GM23338 (cell line): Measurements from ENCODE around the gene ZC2HC1B. TPM values are rescaled to one million over a fixed set of nuclear protein-coding genes. Genes with fewer than 3 reads are reported as not detected.

ENCODE experiments used
- ATAC-seq: fragments of 200-7000 bp; cut with Tn5 transposase; 3 replicates; pipeline ENCODE4 v1.9.1; 2020
- DNase-seq: peaks from one replicate; pipeline ENCODE4 v3.0.0-alpha.2; 2015; ENCODE audit warnings: low spot score
- H2AFZ ChIP-seq: fragments of 200-600 bp; sonication (generic); 2 replicates; pipeline ENCODE4 v1.8.0; 2016; ENCODE audit warnings: antibody characterized with exemption, mild to moderate bottlenecking, moderate library complexity
- H3F3A ChIP-seq: fragments of 200-600 bp; sonication (generic); replicated peaks from 2 replicates; pipeline ENCODE4 v1.8.0; 2017; ENCODE audit warnings: antibody characterized with exemption, mixed run types, low read depth
- H3K27ac ChIP-seq: fragments of 200-600 bp; sonication (generic); 2 replicates; pipeline ENCODE4 v1.6.1; 2016; ENCODE audit warnings: low read depth
- H3K27me3 ChIP-seq: fragments of 200-600 bp; sonication (generic); 2 replicates; pipeline ENCODE4 v1.8.0; 2016; ENCODE audit warnings: mild to moderate bottlenecking, mixed run types, moderate library complexity; ENCODE audit not compliant: insufficient read depth
- H3K36me3 ChIP-seq: fragments of 200-600 bp; sonication (generic); 2 replicates; pipeline ENCODE4 v1.8.0; 2016; ENCODE audit warnings: mild to moderate bottlenecking; ENCODE audit not compliant: insufficient read depth
- H3K4me1 ChIP-seq: fragments of 200-600 bp; sonication (generic); 2 replicates; pipeline ENCODE4 v1.8.0; 2016; ENCODE audit warnings: mild to moderate bottlenecking, moderate library complexity; ENCODE audit not compliant: insufficient read depth
- H3K4me2 ChIP-seq: fragments of 200-600 bp; sonication (generic); 2 replicates; pipeline ENCODE4 v1.7.1; 2017; ENCODE audit warnings: mixed run types
- H3K4me3 ChIP-seq: fragments of 200-600 bp; sonication (generic); 2 replicates; pipeline ENCODE4 v1.6.1; 2016; ENCODE audit warnings: mixed run types
- H3K79me2 ChIP-seq: fragments of 200-600 bp; sonication (generic); replicated peaks from 2 replicates; pipeline ENCODE4 v1.8.0; 2017; ENCODE audit warnings: mild to moderate bottlenecking; ENCODE audit not compliant: insufficient read depth
- H3K9me2 ChIP-seq: fragments of 200-600 bp; sonication (generic); 2 replicates; pipeline ENCODE4 v1.8.0; 2017; ENCODE audit not compliant: insufficient read depth
- H4K20me1 ChIP-seq: fragments of 200-600 bp; sonication (generic); replicated peaks from 2 replicates; pipeline ENCODE4 v1.8.0; 2017; ENCODE audit warnings: mild to moderate bottlenecking; ENCODE audit not compliant: insufficient read depth
- H3K27ac Mint-ChIP-seq: 2 replicates; pipeline ENCODE4 v1.8.0; 2020; ENCODE audit warnings: inconsistent platforms, mild to moderate bottlenecking, moderate library complexity, mixed read lengths
- H3K27me3 Mint-ChIP-seq: 3 replicates; pipeline ENCODE4 v1.8.0; 2022; ENCODE audit warnings: low read depth, mild to moderate bottlenecking, moderate library complexity, mixed read lengths, inconsistent platforms; ENCODE audit not compliant: insufficient read depth, poor library complexity
- H3K36me3 Mint-ChIP-seq: 3 replicates; pipeline ENCODE4 v1.8.0; 2021; ENCODE audit warnings: low read depth, mild to moderate bottlenecking, inconsistent platforms, moderate library complexity, mixed read lengths
- H3K4me1 Mint-ChIP-seq: 3 replicates; pipeline ENCODE4 v1.8.0; 2020; ENCODE audit warnings: mild to moderate bottlenecking, inconsistent platforms, mixed read lengths
- H3K4me3 Mint-ChIP-seq: 3 replicates; pipeline ENCODE4 v1.8.0; 2021; ENCODE audit warnings: moderate library complexity, mild to moderate bottlenecking, inconsistent platforms, mixed read lengths
- H3K9me3 Mint-ChIP-seq: 3 replicates; pipeline ENCODE4 v1.8.0; 2020; ENCODE audit warnings: moderate library complexity, mild to moderate bottlenecking, inconsistent platforms, mixed read lengths
- CREB1 ChIP-seq: fragments of 250-450 bp; sonication (Bioruptor Pico); IDR thresholded peaks from 2 replicates; pipeline ENCODE4 v1.5.0; 2020; ENCODE audit warnings: low read depth, mild to moderate bottlenecking, moderate library complexity
- ETS1 ChIP-seq: IDR thresholded peaks from 2 replicates; pipeline ENCODE4 v1.6.1; 2016; ENCODE audit warnings: antibody characterized with exemption
- EZH2phosphoT487 ChIP-seq: fragments of 200-600 bp; sonication (generic); IDR thresholded peaks from one replicate; pipeline ENCODE4 v1.8.1; 2018; ENCODE audit warnings: antibody characterized with exemption; ENCODE audit not compliant: unreplicated experiment
- NANOG ChIP-seq: IDR thresholded peaks from 2 replicates; pipeline ENCODE4 v1.6.1; 2016; ENCODE audit warnings: antibody characterized with exemption, borderline replicate concordance
- POLR2AphosphoS5 ChIP-seq: IDR thresholded peaks from 2 replicates; pipeline ENCODE4 v1.6.1; 2016; ENCODE audit warnings: antibody characterized with exemption, low read depth
- ZNF114 ChIP-seq: fragments of 250-450 bp; sonication (Bioruptor Pico); IDR thresholded peaks from 2 replicates; pipeline ENCODE4 v1.5.0; 2020; ENCODE audit warnings: mild to moderate bottlenecking, moderate library complexity
- ZNF331 ChIP-seq: fragments of 250-450 bp; sonication (Bioruptor Pico); IDR thresholded peaks from 2 replicates; pipeline ENCODE4 v1.5.0; 2020; ENCODE audit warnings: low read depth, mild to moderate bottlenecking, moderate library complexity
- polyA plus RNA-seq: library from polyadenylated mRNA; unstranded; fragments of >200 nt; fragmentation: Nextera tagmentation; extraction: Ambion mirVana; gene quantifications from 2 replicates; pipeline ENCODE4 v1.2.1, GENCODE V29; 2016
- total RNA-seq: library from RNA; depleted of rRNA; stranded (reverse); fragments of >200 nt; shearing (Covaris generic); gene quantifications from 2 replicates; pipeline ENCODE4 v1.2.3, GENCODE V29; 2014
- TF ChIP-seq, protein P1 (sequence below): fragments of 250-450 bp; sonication (Bioruptor Pico); IDR thresholded peaks from 2 replicates; pipeline ENCODE4 v1.5.0; 2020; ENCODE audit warnings: mild to moderate bottlenecking, moderate library complexity

ZC2HC1B gene
- total and polyA plus RNA-seq, 2 experiments from 2014 or later, result not detected

DNA sequence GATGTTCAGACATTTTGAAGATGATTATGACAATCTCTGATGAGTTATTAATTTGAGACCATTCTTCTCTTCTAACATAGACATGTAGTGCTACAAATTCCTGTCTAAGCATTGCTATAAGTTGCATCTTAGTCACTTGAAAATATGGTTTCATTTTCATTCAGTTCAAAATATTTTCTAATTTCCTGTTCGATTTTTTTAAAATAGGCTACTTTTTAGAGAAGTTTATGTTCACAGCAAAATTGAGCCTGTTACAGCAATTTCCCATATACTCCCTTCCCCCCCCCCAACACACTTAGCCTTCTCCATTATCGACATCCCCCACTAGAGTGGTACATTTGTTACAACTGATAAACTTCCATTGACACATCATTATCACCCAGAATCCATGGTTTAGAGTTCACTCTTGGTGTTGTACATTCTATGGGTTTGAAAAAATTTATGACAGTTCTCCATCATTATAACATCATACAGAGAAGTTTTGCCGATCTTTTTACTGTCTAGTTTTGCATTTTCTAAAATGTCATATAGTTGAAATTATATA is 112.6 kb downstream of the ZC2HC1B start (continued):
- TF ChIP-seq, protein P1, sequence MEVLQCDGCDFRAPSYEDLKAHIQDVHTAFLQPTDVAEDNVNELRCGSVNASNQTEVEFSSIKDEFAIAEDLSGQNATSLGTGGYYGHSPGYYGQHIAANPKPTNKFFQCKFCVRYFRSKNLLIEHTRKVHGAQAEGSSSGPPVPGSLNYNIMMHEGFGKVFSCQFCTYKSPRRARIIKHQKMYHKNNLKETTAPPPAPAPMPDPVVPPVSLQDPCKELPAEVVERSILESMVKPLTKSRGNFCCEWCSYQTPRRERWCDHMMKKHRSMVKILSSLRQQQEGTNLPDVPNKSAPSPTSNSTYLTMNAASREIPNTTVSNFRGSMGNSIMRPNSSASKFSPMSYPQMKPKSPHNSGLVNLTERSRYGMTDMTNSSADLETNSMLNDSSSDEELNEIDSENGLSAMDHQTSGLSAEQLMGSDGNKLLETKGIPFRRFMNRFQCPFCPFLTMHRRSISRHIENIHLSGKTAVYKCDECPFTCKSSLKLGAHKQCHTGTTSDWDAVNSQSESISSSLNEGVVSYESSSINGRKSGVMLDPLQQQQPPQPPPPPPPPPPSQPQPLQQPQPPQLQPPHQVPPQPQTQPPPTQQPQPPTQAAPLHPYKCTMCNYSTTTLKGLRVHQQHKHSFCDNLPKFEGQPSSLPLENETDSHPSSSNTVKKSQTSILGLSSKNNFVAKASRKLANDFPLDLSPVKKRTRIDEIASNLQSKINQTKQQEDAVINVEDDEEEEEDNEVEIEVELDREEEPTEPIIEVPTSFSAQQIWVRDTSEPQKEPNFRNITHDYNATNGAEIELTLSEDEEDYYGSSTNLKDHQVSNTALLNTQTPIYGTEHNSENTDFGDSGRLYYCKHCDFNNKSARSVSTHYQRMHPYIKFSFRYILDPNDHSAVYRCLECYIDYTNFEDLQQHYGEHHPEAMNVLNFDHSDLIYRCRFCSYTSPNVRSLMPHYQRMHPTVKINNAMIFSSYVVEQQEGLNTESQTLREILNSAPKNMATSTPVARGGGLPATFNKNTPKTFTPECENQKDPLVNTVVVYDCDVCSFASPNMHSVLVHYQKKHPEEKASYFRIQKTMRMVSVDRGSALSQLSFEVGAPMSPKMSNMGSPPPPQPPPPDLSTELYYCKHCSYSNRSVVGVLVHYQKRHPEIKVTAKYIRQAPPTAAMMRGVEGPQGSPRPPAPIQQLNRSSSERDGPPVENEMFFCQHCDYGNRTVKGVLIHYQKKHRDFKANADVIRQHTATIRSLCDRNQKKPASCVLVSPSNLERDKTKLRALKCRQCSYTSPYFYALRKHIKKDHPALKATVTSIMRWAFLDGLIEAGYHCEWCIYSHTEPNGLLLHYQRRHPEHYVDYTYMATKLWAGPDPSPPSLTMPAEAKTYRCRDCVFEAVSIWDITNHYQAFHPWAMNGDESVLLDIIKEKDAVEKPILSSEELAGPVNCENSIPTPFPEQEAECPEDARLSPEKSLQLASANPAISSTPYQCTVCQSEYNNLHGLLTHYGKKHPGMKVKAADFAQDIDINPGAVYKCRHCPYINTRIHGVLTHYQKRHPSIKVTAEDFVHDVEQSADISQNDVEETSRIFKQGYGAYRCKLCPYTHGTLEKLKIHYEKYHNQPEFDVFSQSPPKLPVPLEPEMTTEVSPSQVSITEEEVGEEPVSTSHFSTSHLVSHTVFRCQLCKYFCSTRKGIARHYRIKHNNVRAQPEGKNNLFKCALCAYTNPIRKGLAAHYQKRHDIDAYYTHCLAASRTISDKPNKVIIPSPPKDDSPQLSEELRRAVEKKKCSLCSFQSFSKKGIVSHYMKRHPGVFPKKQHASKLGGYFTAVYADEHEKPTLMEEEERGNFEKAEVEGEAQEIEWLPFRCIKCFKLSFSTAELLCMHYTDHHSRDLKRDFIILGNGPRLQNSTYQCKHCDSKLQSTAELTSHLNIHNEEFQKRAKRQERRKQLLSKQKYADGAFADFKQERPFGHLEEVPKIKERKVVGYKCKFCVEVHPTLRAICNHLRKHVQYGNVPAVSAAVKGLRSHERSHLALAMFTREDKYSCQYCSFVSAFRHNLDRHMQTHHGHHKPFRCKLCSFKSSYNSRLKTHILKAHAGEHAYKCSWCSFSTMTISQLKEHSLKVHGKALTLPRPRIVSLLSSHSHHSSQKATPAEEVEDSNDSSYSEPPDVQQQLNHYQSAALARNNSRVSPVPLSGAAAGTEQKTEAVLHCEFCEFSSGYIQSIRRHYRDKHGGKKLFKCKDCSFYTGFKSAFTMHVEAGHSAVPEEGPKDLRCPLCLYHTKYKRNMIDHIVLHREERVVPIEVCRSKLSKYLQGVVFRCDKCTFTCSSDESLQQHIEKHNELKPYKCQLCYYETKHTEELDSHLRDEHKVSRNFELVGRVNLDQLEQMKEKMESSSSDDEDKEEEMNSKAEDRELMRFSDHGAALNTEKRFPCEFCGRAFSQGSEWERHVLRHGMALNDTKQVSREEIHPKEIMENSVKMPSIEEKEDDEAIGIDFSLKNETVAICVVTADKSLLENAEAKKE (CRISPR knock-in tag), result no peak
- TF ChIP-seq NANOG, result no peak
- no peak for TF ChIP-seq ETS1
- no peak for TF ChIP-seq EZH2phosphoT487
- TF ChIP-seq CREB1 (CRISPR knock-in tag), result no peak
- no peak for TF ChIP-seq ZNF331
- no peak for TF ChIP-seq ZNF114 (CRISPR knock-in tag)

GRCh38 chr6:143980921-143981320 is 116.6 kb downstream of the ZC2HC1B start:
- Mint-ChIP-seq H3K27ac (no peak overlapping the region), H3K9me3 (no peaks in the 10 kb centered on the region; the same call in 2 of the 3 replicates), H3K27me3 (peaks cover 12% of the 10 kb centered on the region), H3K4me3 (no peak overlapping the region), H3K36me3 (no peaks in the 10 kb centered on the region), H3K4me1 (peaks cover 2% of the 10 kb centered on the region; the same call in 1 of the 3 replicates)
- no peaks in the 10 kb centered on the region for H3K9me2 ChIP-seq
- no peak overlapping the region for H3K4me2 ChIP-seq
- no peak overlapping the region for H3K27ac ChIP-seq
- H3K27me3 ChIP-seq, result peaks cover 97% of the 10 kb centered on the region
- no peaks in the 10 kb centered on the region for H3K79me2 ChIP-seq
- peaks cover 8% of the 10 kb centered on the region for H3K4me1 ChIP-seq
- no peak for ATAC-seq
- H2AFZ ChIP-seq, result no peak overlapping the region
- 0 out of 2 replicates have a peak, but pooled peaks cover 3% of the 10 kb centered on the region for H4K20me1 ChIP-seq
- no peak for DNase-seq
- H3F3A ChIP-seq, result no peaks in the 10 kb centered on the region
- H3K4me3 ChIP-seq, result no peak overlapping the region
- TF ChIP-seq ZNF114 (CRISPR knock-in tag) (no peak), EZH2phosphoT487 (no peak), POLR2AphosphoS5 (no peak)
- H3K36me3 ChIP-seq, result no peaks in the 10 kb centered on the region
